Stimulated activated CD4-positive, alpha-beta T cell treated with anti-CD3 and anti-CD28 coated beads, TNF-alpha, amount 100 ng/mL, for 24 hours (primary cell): ENCODE data around the gene CRYBG1.
"Not testable (repeated sequence)": the region's sequence is repeated elsewhere in the genome, so short reads cannot be mapped to it uniquely, and the experiment has no call there.

Source experiments
- DNase-seq, 3 experiments: peaks; one replicate each; pipeline ENCODE4 v3.0.0-alpha.2; 2020; ENCODE audit warnings: low read depth in 3 of 3

The CRYBG1 gene

GRCh38 chr6:106372838-106373501, 12.5 kb downstream of the CRYBG1 start:
- DNase-seq = no peak

DNA sequence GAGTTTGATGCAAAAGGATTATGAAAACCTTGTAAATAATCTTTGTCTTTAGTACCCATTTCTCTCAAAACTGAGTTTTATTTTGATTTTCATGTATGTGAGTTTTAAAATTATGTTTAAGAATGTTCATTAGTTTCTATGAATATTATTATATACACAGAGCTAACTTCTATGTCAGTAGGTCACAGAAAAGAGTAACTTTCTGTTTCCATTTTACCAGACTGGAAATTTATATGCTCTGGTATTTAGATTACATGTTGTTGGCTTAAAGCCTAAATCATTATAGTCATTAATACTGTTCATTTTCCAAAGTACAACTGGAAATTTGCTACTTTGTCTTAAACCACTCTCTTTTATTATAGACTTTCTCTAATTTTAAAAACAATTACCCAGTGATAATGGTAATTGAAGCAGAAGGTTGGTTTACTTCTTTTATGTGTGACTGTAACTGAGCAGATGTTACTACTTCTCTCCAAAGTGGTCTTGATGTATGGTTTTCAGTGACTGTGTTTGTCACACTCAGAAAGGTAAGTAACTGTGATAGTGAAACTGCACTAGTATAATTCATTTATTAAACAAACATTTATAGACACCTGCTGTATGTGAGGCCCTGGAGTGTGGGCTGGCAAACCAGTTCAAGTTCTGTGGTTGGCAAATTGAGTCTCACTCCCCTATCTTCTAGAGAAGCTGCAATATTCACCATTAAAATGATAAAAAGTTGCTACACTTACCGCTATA, 13.2 kb downstream of the CRYBG1 start:
- DNase-seq = no peak

DNA sequence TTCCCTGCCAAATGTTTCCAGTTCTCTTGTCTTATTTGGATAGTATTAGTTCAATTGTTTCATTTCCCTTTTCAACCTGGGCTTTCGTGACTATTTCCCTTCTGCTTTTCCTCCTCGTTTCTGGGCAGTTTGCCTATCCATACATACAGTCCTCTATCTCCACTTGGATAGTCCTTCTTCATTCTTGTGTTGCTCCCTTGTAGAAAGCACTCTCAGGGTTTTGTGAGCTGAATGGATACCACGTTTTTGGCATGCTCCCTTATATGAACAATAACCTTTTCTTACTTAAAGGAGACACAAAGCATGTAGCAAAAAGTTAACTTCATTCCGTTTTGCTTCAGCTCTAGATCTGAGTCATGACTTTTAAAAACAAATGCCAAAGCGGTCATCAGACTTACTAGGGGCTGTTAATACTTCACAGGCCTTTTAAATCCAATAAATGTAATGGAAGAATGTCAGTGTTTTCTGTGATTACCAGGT, 16.6 kb downstream of the CRYBG1 start:
- no peak for DNase-seq

GRCh38 chr6:106379951-106380350, 19.4 kb downstream of the CRYBG1 start:
- DNase-seq = no peak

- DNase-seq = no peak
These were observed 19.9 kb downstream of the CRYBG1 start for GRCh38 chr6:106380407-106380806.

GRCh38 chr6:106381223-106381622, 20.7 kb downstream of the CRYBG1 start:
- DNase-seq = no peak

DNA sequence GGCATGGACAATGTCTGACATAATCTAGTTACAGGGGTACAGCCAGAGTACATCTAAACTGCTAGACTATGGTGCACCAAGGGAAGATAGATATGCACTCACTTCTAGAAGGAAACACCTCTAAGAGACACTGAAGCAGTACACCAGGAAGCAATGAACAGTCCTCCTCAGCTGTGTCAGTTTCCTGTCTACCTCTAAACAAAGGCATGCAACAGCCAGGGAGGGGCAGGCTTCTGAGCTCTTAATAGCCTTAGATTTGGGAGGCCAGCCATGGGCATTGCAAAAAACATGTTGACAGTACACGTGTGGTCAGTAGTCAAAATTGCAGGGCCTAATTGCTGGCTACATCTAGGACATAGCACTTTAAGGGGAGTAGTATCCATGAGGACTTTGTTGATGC, 21.4 kb downstream of the CRYBG1 start:
- no peak for DNase-seq

- DNase-seq = no peak
These were observed 23.1 kb downstream of the CRYBG1 start for GRCh38 chr6:106383573-106383972.

GRCh38 chr6:106385530-106385929, 25.0 kb downstream of the CRYBG1 start:
- DNase-seq = no peak

DNA sequence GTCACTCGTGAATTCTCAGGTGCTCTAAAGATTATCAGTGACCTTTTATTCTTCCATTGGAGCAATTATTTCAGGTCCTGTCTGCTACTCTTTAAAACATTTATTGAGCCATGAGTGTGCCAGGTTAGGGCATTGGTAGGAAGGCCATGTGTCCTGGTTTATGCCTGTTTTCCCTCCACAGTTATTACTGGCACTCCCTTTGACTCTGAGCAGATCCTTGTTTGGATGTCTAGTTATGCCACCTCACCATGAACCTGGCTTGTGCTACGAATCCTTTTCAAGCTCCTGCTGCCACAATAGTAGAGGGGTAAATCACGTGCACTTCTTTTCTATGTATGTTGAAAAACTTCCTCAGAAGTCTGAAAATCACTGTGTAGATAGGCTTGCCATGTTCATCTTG, 27.4 kb downstream of the CRYBG1 start:
- no peak for DNase-seq

- no peak for DNase-seq
These were observed 29.6 kb downstream of the CRYBG1 start for GRCh38 chr6:106390088-106390487.

DNA sequence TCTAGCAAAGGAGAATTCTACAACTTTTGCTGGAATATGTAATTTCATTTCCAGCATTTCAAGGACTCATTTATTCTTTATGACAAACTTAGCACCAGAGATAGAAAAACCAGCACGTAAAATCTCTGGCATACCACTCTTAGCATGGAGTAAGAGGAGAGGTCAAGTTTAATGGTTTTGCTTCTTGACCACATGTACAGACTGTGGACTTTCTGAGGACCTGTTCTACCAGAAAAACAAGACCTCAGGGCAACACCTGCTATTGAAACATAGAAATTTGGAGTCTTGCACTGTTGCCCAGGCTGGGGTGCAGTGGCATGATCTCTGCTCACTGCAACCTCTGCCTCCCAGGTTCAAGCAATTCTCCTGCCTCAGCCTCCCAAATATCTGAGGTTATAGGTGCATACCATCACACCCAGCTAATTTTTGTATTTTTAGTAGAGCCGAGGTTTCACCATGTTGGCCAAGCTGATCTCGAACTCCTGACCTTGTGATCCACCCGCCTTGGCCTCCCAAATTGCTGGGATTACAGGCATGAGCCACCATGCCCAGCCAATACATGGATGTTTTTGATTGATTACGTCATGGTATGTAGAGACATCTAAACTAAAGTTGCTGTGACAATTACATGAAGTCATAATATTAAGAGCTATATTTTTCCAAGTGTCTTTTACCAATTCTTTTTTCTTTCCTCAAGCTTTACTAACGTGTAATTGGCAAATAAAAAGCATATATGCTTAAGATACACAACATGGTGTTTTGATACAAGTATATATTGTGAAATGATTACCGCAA, 36.1 kb downstream of the CRYBG1 start:
- no peak for DNase-seq

DNA sequence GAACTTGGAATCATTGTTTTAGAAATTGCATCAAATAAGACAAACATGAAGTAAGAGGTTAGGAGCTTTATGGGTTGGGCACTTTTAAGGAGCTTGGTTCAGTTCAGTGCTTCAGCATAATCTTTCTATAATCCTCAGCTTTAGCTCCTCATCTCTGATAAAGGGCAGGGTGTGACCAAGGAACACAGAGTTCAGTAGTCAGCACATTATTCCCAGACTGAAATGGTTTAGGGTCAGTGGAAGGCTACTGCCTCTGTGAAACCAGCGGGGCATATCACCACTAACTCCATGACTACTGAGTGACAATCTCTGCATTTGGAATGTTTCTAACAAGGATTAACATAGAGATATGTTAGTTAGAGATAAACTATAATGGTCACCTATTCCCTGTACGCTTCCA, 36.9 kb downstream of the CRYBG1 start:
- no peak for DNase-seq

DNA sequence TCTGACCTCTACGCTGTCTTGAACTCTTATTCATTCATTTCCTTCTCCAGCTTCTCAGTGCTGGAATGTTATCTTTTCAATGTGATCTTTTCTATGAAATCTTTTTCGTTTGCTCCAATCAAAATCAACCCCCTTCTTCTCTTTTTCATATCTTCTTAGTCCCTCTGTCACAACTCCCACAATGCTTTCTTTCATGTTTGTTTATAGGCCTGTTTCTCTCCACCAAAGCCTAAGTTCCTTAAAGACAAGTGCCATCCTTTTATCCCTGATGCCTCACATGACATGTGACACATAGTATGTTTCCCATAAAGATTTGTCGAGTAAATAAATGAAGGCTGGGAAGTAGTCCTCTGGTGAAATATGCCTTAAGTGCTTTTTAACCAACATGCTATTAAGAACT, 38.1 kb downstream of the CRYBG1 start:
- no peak for DNase-seq

- DNase-seq = not testable (repeated sequence)
These were observed 44.5 kb downstream of the CRYBG1 start for GRCh38 chr6:106405044-106405443.

DNA sequence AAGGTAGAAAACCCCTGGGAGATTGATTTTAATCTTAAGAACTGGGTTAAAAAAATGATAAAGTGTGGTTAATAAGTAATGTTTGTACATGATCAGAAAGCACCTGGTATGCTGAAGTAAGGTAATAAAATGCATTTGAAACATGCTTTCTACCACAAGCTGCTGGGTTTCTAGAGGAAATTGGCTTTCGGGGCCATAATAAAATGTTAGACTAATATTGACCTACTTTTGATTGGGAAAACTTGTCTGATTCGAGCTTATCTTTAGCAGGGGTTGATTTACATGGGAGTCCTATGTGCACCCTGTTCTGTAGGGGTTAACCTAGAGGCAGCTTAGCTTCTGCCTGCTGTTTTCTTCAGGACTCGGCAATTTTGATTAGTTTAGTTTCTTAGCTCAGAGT, 50.5 kb downstream of the CRYBG1 start:
- DNase-seq = no peak

GRCh38 chr6:106411643-106412200, 51.2 kb downstream of the CRYBG1 start:
- no peak for DNase-seq

- DNase-seq = no peak
These were observed 52.5 kb downstream of the CRYBG1 start for GRCh38 chr6:106413016-106413415.

DNA sequence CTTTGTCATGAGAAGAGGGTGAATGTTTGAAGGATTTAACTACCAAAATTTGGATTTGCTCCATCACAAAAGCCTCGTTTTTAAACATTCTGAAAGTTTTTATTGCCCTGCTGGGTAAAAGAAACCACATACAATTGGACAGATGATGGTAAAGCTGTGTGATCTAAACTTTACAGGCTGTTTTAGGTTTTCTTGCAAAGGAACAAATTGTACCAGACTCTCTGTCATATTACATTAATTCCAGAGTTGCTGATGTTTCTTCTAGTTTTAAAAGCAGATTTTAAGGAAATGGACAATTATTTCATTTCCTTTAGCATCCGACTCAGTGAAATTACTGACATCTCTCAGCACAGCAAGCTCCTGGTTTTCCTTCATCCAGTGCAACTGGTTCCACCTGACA, 53.2 kb downstream of the CRYBG1 start:
- no peak for DNase-seq

GRCh38 chr6:106415921-106416320, 55.4 kb downstream of the CRYBG1 start:
- DNase-seq = no peak

- DNase-seq = no peak
These were observed 57.1 kb downstream of the CRYBG1 start for GRCh38 chr6:106417572-106418147.
